GM12801 (cell line): ENCODE data around the gene REV3L.

Experiments
- TF ChIP-seq, protein P1 (sequence below): IDR thresholded peaks from one replicate; pipeline ENCODE4 v1.5.1; 2011; ENCODE audit warnings: control low read depth; ENCODE audit not compliant: insufficient read length; ENCODE audit errors: extremely low read depth

Gene REV3L

DNA sequence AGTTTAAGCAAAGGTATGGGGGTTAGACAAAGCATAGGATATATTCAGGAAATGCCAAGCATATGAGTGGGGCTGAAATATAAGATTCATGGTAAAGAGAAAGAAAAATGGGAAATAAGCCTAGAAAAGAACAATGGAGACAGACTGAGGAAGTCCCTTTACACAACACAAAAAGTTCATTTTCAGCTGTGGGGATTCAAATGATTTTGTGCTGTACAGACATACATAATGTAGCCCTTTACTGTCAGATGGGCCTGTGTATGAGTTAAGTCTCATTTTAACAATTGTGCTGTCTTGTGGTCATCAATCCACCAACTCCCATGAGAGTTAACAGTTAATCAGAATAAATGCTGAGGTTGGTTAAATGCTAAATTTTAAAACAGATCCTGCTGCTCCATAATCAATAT is 37.2 kb downstream of the REV3L start:
- TF ChIP-seq, protein P1, sequence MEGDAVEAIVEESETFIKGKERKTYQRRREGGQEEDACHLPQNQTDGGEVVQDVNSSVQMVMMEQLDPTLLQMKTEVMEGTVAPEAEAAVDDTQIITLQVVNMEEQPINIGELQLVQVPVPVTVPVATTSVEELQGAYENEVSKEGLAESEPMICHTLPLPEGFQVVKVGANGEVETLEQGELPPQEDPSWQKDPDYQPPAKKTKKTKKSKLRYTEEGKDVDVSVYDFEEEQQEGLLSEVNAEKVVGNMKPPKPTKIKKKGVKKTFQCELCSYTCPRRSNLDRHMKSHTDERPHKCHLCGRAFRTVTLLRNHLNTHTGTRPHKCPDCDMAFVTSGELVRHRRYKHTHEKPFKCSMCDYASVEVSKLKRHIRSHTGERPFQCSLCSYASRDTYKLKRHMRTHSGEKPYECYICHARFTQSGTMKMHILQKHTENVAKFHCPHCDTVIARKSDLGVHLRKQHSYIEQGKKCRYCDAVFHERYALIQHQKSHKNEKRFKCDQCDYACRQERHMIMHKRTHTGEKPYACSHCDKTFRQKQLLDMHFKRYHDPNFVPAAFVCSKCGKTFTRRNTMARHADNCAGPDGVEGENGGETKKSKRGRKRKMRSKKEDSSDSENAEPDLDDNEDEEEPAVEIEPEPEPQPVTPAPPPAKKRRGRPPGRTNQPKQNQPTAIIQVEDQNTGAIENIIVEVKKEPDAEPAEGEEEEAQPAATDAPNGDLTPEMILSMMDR, result no peak

DNA sequence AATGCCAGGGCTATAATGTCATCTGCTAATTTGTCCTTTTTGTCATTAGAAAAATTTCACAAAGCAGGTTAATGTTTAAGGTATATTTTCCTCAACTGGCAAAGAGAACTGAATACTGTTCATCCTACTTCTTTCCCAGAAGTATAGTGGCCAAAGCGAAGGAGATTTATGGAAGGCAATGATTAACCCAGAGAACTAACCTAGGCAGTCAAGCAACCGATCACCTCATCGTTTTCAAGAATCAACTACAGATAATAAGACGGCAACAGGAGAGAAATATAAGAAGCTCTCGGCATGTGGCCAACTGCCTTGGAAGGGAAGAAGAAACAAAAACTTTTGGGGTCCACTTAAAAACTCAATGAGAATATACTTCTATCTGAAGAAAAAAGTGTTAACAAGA is 38.2 kb downstream of the REV3L start:
- TF ChIP-seq, protein P1, result no peak

DNA sequence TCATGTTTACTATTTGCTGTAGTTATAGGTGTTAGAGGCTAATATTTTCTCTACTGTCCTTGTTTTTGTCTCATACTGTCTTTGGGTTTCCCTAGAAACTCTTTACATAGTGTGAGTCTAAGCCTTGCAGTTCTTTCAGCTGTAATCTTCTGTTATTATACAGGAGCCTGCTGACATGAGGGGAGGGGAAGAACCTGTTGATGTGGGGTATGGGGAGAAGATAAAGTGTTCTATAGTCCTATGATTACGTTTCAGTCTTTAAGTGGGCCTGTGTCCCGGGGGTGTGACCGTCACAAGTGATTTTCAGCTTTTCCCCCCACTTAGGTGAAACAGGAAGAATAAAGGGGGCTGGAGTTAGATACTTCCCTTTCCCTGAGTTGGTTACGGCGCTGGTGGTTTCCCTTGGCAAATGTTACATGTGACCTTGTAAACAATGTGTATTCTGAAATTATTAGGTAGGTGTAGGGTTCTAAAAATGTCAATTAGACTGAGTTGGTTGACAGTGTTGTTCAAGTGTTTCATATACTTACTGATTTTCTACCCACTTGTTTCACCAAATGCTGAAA is 41.3 kb downstream of the REV3L start:
- TF ChIP-seq, protein P1, result no peak

DNA sequence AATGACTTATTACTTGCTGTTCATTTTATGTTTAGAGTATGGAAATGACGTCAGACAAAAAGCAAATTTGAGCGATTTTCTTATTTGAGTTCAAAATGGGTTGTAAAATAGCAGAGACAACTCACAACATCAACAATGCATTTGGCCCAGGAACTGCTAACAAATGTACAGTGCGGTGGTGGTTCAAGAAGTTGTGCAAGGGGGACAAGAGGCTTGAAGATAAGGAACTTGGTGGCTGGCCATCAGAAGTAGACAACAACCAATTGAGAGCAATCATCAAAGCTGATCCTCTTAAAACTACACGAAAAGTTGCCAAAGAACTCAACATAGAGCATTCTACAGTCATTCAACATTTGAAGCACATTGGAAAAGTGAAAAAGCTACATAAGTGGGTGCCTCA is 43.8 kb downstream of the REV3L start:
- TF ChIP-seq, protein P1, result no peak

DNA sequence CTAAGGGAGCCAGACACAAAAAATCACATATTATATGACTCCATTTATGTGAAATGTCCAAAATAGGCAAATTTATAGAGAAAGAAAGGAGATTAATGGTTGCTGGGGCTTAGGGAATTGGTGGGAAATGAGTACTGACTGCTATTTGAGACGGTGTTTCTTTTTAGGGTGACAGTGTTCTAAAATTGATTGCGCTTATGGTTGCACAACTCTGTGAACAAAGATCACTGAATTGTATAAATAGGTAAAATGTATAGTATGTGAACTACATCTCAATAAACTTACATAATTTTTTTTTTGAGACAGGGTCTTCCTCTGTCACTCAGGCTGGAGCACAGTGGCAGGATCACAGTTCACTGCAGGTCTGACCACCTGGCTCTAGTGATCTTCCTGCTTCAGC is 45.4 kb downstream of the REV3L start:
- TF ChIP-seq, protein P1, result no peak

DNA sequence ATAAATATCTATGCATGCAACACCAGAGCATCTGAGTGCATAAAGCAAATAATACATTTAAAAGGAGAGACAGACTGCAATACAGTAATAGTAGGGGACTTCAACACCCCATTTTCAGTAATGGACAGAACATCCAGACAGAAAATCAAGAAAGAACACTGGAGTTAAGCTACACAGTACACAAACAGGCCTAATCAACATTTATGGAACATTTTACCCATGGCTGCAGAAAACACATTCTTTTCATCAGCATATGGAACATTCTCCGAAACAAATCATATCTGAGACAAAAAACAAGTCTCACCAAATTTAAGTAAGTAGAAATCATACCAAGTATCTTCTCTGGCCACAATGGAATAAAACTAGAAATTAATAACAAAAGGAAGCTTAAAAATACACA is 50.5 kb downstream of the REV3L start:
- TF ChIP-seq, protein P1, result no peak

DNA sequence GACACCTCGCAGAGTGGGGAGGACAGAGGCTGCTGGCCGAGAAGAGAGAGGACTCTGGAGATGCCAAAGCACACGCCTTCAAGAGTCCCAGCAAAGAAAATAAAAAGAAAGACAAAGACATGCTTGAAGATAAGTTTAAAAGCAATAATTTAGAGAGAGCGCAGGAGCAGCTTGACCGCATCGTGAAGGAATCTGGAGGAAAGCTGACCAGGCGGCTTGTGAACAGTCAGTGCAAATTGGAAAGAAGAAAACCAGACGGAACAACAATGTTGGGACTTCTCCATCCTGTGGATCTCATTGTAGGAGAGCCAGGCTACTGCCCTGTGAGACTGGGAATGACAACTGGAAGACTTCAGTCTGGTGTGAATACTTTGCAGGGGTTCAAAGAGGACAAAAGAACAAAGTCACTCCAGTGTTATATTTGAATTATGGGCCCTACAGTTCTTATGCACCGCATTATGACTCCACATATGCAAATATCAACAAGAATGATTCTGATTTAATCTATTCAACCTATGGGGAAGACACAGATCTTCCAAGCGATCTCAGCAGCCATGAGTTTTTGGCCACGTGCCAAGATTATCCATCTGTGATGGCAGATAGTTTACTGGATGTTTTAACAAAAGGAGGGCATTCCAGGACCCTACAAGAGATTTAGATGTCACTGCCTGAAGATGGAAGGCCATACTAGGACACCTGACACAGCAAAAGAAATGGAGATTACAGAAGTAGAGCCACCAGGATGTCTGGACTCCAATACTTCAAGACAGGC is 52.2 kb downstream of the REV3L start:
- TF ChIP-seq, protein P1, result no peak
